ENCODE measurements around the gene SCN2B. TPM values are rescaled to one million over a fixed set of nuclear protein-coding genes. Genes with fewer than 3 reads are reported as not detected.

Gene SCN2B
- total and polyA plus RNA-seq, 2 of the 4 experiments (the other 2 are of a cell fraction): under 0.01 to 0.05 TPM

DNA sequence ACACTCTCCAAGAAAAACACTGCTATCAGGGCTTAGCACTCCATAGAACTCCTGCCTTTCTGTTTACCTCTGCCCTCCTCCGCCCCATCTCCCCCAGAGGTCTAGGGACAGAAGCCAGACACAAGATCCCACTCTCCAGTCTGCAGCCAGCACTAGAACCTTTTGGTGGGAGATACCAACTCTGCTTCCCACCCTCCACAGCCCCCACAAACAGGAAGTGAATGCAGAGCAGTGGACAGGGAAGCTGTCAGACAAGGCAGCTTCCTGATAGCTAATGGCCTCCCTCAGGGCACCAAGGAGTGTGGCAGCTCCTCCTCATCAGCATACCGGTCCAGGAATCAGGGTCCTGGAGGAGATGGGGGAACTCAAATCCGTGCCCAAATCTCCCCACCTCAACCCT lies 28.9 kb downstream of the SCN2B start:
- Histone ChIP-seq H2BK15ac (ENCODE audit: low read depth, low read length) (no peak overlapping the region), H4K8ac (ENCODE audit: low read depth in 2 of 2, low read length in 2 of 2) (no peak overlapping the region), H2BK5ac (ENCODE audit: low read depth, low read length, poor library complexity, severe bottlenecking) (no peak overlapping the region), H2AK5ac (ENCODE audit: low read depth, low read length) (no peak overlapping the region), H3K23ac (ENCODE audit: low read depth, low read length) (no peak overlapping the region), H3K79me1 (ENCODE audit: low read depth in 1 of 2, low read length in 2 of 2) (no peaks in the 10 kb centered on the region), H3K56ac (ENCODE audit: extremely low read depth, insufficient read depth, low read length) (no peak overlapping the region), H3K4ac (ENCODE audit: low read depth, low read length) (no peak overlapping the region), H3K14ac (replicated peaks; ENCODE audit: low read depth, low read length) (no peak overlapping the region), H3K27me3 (ENCODE audit: control insufficient read depth, insufficient read depth, low read length) (peaks cover 50% of the 10 kb centered on the region), H3K18ac (ENCODE audit: low read depth, low read length) (no peak overlapping the region), H4K20me1 (ENCODE audit: insufficient read depth, low read length) (no peaks in the 10 kb centered on the region), H3K4me1 (ENCODE audit: control insufficient read depth, insufficient read depth, low read length) (no peaks in the 10 kb centered on the region; the same call in 1 of the 2 replicates), H3K27ac (ENCODE audit: insufficient read depth, low read length) (no peak overlapping the region), H3K4me3 (ENCODE audit: insufficient read depth, low read depth, low read length) (no peak overlapping the region), H3K9ac (ENCODE audit: low read depth, low read length) (no peak overlapping the region), H2AK9ac (replicated peaks; ENCODE audit: low read depth, low read length, poor library complexity) (no peak overlapping the region), H4K91ac (ENCODE audit: insufficient read depth, low read depth, low read length) (no peak overlapping the region), H3K9me1 (ENCODE audit: insufficient read depth, low read length) (no peaks in the 10 kb centered on the region), H2BK120ac (ENCODE audit: low read depth, low read length) (no peak overlapping the region), H4K5ac (ENCODE audit: low read depth, low read length) (no peak overlapping the region), H2AFZ (replicated peaks; ENCODE audit: low read length, poor library complexity) (no peak overlapping the region), H3K9me3 (ENCODE audit: control insufficient read depth, insufficient read depth, low read length) (no peaks in the 10 kb centered on the region), H3K36me3 (ENCODE audit: control insufficient read depth, insufficient read depth, low read length) (no peaks in the 10 kb centered on the region), H2BK20ac (ENCODE audit: low read depth, low read length) (no peak overlapping the region), H3K4me2 (ENCODE audit: low read depth, low read length) (no peak overlapping the region)
- CTCF ChIA-PET: interaction anchor here (1.4 kb wide), 1 partner anchor 24 kb away, joined by 3 read pairs; no protein-coding TSS in a partner anchor
- in situ Hi-C loops (cut with MboI; ENCODE audit: low sequenced_read_pairs) (loop anchor here (10.0 kb wide), 1 partner anchor 207 kb away; the partner anchor contains the start of gene UBE4A), intact Hi-C loops (cut with micrococcal nuclease) (loop anchor here (5.0 kb wide), 2 partner anchors 340 to 420 kb away; partner anchors contain the start of gene IFT46), dilution Hi-C loops (cut with HindIII; ENCODE audit: low sequenced_read_pairs, unreplicated experiment) (no loop called here)
- WGBS, 2 experiments (ENCODE audit: extremely low coverage in 2 of 2, insufficient read length in 1 of 2): no CpG with 5 or more reads among the region's 3 CpGs
- DNase-seq: no peak
- no peak for TF ChIP-seq RAD21 (IDR thresholded peaks at IDR 0.05; ENCODE audit: low read length)
- TF ChIP-seq, protein P1, sequence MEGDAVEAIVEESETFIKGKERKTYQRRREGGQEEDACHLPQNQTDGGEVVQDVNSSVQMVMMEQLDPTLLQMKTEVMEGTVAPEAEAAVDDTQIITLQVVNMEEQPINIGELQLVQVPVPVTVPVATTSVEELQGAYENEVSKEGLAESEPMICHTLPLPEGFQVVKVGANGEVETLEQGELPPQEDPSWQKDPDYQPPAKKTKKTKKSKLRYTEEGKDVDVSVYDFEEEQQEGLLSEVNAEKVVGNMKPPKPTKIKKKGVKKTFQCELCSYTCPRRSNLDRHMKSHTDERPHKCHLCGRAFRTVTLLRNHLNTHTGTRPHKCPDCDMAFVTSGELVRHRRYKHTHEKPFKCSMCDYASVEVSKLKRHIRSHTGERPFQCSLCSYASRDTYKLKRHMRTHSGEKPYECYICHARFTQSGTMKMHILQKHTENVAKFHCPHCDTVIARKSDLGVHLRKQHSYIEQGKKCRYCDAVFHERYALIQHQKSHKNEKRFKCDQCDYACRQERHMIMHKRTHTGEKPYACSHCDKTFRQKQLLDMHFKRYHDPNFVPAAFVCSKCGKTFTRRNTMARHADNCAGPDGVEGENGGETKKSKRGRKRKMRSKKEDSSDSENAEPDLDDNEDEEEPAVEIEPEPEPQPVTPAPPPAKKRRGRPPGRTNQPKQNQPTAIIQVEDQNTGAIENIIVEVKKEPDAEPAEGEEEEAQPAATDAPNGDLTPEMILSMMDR (conservative IDR thresholded peaks at IDR 0.05; ENCODE audit: low read depth, low read length): no peak
- TF ChIP-seq SMC3 (IDR thresholded peaks at IDR 0.05; ENCODE audit: low read depth, low read length): no peak
- TF ChIP-seq MXI1 (IDR thresholded peaks at IDR 0.05; ENCODE audit: borderline replicate concordance, low read depth, low read length): no peak
- TF ChIP-seq, protein P2, sequence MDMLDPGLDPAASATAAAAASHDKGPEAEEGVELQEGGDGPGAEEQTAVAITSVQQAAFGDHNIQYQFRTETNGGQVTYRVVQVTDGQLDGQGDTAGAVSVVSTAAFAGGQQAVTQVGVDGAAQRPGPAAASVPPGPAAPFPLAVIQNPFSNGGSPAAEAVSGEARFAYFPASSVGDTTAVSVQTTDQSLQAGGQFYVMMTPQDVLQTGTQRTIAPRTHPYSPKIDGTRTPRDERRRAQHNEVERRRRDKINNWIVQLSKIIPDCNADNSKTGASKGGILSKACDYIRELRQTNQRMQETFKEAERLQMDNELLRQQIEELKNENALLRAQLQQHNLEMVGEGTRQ (IDR thresholded peaks at IDR 0.05; ENCODE audit: low read depth, low read length): no peak
- no peak for TF ChIP-seq MAFK (IDR thresholded peaks at IDR 0.05; ENCODE audit: low read depth, low read length)
- POLR2A ChIA-PET (ENCODE audit: unreplicated experiment): no interaction called here
- no peak for ATAC-seq (ENCODE audit: low read depth)
- BruUV-seq (replicated peaks): no TSS peak

All from IMR-90 (cell line).